ENCODE results near the gene CPA4.
"Not testable (repeated sequence)": the region's sequence is repeated elsewhere in the genome, so short reads cannot be mapped to it uniquely, and the experiment has no call there.

The CPA4 gene

DNA sequence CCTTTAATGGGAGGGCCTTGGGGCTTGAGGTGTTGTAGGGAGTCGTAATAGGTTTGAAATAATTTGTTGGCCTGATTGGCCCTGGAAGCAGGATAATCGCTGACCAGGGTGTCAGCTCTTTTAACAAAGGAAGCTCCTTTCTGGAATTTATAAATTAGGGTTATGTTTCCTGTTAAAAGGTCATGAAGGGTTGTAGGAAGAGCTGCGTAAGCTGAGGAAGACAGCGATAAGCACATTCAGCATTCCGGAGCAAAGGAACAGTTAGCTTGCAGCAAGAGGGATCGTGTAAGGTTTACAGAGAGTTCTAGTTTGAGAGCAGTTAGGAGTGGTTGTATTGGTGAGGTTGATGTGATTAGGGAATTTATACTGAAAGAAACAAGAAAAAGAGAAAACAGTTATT, 21.3 kb downstream of the CPA4 start:
- H3K4me3 ChIP-seq (ENCODE audit: low read length), result no peak overlapping the region
- no peaks in the 10 kb centered on the region for H3K4me1 ChIP-seq (ENCODE audit: control insufficient read depth, insufficient read depth, low read length)
- no peaks in the 10 kb centered on the region for H3K27me3 ChIP-seq (ENCODE audit: control insufficient read depth, insufficient read depth, low read length)
- no peak overlapping the region for H3K9ac ChIP-seq (ENCODE audit: low read length)
- H3K36me3 ChIP-seq (ENCODE audit: control insufficient read depth, insufficient read depth, low read length), result no peaks in the 10 kb centered on the region
- no peak overlapping the region for H3K27ac ChIP-seq (ENCODE audit: low read depth, low read length)

- Histone ChIP-seq H3K27me3 (ENCODE audit: control insufficient read depth, insufficient read depth, low read length) (no peaks in the 10 kb centered on the region), H3K4me3 (ENCODE audit: low read length) (no peak overlapping the region), H3K9ac (ENCODE audit: low read length) (no peak overlapping the region), H3K27ac (ENCODE audit: low read depth, low read length) (no peak overlapping the region), H3K36me3 (ENCODE audit: control insufficient read depth, insufficient read depth, low read length) (no peaks in the 10 kb centered on the region), H3K4me1 (ENCODE audit: control insufficient read depth, insufficient read depth, low read length) (no peaks in the 10 kb centered on the region)
Observed at GRCh38 chr7:130319541-130319940, 26.6 kb downstream of the CPA4 start.

DNA sequence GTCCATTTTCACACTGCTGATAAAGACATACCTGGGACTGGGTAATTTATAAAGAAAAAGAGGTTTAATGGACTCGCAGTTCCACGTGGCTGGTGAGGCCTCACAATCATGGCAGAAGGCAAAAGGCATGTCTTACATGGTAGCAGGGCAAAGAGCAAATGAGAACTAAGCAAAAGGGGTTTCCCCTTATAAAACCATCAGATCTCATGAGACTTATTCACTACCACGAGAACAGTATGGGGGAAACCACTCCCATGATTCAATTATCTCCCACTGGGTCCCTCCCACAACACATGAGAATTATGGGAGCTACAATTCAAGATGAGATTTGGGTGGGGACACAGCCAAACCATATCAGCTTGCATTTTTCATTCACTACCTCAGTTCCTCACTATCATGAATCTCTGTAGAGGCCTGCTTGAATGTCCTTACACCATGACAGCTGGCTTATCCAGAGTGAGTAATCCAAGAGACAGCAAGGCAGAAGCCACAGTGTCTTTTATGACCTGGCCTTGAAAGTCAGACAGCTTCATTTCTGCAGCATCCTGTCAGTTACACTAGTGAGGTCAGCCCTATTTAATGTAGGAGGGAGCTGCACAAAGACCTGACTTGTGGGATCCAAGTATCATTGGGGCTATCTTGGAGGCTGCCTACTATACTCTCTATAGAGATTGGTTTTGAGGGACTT, 28.7 kb downstream of the CPA4 start:
- not testable (repeated sequence) for H3K4me3 ChIP-seq (ENCODE audit: low read length); H3K27ac ChIP-seq (ENCODE audit: low read depth, low read length); H3K36me3 ChIP-seq (ENCODE audit: control insufficient read depth, insufficient read depth, low read length); H3K9ac ChIP-seq (ENCODE audit: low read length); H3K27me3 ChIP-seq (ENCODE audit: control insufficient read depth, insufficient read depth, low read length); H3K4me1 ChIP-seq (ENCODE audit: control insufficient read depth, insufficient read depth, low read length)

GRCh38 chr7:130322615-130323014, 29.7 kb downstream of the CPA4 start:
- no peak overlapping the region for H3K4me3 ChIP-seq (ENCODE audit: low read length)
- H3K4me1 ChIP-seq (ENCODE audit: control insufficient read depth, insufficient read depth, low read length), result no peaks in the 10 kb centered on the region
- no peaks in the 10 kb centered on the region for H3K36me3 ChIP-seq (ENCODE audit: control insufficient read depth, insufficient read depth, low read length)
- H3K9ac ChIP-seq (ENCODE audit: low read length), result no peak overlapping the region
- H3K27me3 ChIP-seq (ENCODE audit: control insufficient read depth, insufficient read depth, low read length), result no peaks in the 10 kb centered on the region
- no peak overlapping the region for H3K27ac ChIP-seq (ENCODE audit: low read depth, low read length)

DNA sequence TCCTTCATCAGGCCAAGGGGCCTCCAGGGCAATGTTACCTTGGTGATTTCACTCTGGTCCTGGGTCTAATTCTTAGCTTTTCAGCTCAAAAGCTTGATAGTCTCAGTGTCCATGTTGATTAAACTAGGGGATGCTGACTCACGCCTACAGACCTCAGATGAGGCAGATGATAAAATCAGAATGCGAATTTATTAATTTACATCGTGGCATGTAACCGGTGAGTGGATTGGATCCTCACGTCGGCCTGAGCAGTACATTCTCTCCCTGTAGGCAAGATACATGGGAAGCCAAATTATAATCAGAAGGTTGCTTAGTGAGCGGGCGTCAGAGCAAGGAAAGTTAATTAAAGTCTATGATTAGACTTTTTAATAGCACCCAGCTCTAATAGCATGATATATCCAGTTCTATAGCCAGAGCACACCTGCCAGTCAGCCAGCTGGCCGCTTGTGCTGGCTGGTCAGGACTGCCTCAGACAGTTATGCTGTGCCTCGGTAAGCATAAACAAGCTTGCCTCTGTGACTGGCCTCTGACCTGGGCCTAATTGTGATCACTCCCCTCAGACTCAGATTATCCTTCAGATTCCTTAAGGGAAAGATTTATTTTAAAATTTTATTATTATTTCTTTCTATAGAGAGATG, 31.5 kb downstream of the CPA4 start:
- Histone ChIP-seq H3K36me3 (ENCODE audit: control insufficient read depth, insufficient read depth, low read length) (no peaks in the 10 kb centered on the region), H3K4me1 (ENCODE audit: control insufficient read depth, insufficient read depth, low read length) (no peaks in the 10 kb centered on the region), H3K27me3 (ENCODE audit: control insufficient read depth, insufficient read depth, low read length) (no peaks in the 10 kb centered on the region), H3K4me3 (ENCODE audit: low read length) (no peak overlapping the region), H3K9ac (ENCODE audit: low read length) (no peak overlapping the region), H3K27ac (ENCODE audit: low read depth, low read length) (no peak overlapping the region)

DNA sequence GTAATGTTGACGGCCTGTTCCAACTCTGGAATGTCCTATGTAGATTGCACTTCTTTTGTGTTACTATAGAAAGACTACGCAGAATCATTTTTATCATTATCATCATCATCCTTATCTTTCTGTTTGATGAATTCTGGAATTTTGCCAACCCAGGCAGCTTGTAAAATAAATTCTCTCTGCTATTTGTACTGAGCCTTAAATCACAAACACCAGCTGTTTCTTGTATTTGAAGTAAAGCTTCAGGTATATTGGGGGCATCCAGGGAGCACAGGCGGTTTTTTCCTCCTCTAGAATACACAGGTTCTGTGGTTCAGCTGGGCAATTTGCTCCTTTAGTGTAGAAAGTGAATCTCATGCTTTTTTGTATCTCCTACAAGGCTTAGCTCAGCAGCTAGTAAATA, 36.7 kb downstream of the CPA4 start:
- peaks cover 2% of the 10 kb centered on the region for H3K4me1 ChIP-seq (ENCODE audit: control insufficient read depth, insufficient read depth, low read length)
- no peaks in the 10 kb centered on the region for H3K27me3 ChIP-seq (ENCODE audit: control insufficient read depth, insufficient read depth, low read length)
- no peak overlapping the region for H3K9ac ChIP-seq (ENCODE audit: low read length)
- no peaks in the 10 kb centered on the region for H3K36me3 ChIP-seq (ENCODE audit: control insufficient read depth, insufficient read depth, low read length)
- no peak overlapping the region for H3K4me3 ChIP-seq (ENCODE audit: low read length)
- no peak overlapping the region for H3K27ac ChIP-seq (ENCODE audit: low read depth, low read length)

DNA sequence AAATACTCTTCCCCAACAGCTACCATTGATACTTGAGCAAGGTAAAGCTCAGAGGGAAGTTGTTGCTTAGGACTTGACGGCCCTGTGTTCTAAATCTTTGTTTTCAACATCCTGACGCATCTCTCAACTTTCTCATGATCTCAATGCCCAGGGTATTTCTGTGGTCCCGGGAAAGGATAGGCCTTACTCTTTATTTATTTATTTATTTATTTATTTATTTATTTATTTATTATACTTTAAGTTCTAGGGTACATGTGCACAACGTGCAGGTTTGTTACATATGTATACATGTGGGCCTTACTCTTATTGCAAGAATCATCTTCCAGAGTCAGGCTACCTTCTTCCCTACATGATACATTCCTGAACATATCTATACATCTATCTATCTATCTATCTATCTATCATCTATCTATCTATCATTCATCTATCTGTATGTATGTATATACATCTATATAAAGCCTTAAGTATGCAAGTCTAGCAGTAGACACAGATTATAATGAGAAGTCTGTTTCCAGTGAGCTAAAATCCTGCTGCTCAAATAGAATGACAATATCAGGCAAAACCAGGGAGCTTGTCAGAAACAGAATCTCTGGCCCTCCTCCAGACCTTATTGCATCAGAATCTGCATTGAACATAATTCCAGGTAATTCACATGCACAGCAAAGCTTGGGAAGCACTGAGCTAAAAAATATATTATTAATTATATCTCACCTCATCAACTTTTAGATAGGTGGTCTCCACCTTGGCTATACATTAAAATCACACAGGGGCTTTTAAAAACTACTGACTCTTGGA, 39.5 kb downstream of the CPA4 start:
- Histone ChIP-seq H3K36me3 (ENCODE audit: control insufficient read depth, insufficient read depth, low read length) (no peaks in the 10 kb centered on the region), H3K27me3 (ENCODE audit: control insufficient read depth, insufficient read depth, low read length) (no peaks in the 10 kb centered on the region), H3K27ac (ENCODE audit: low read depth, low read length) (no peak overlapping the region)

GRCh38 chr7:130333832-130334231, 40.9 kb downstream of the CPA4 start:
- Histone ChIP-seq H3K36me3 (ENCODE audit: control insufficient read depth, insufficient read depth, low read length) (no peaks in the 10 kb centered on the region), H3K4me1 (ENCODE audit: control insufficient read depth, insufficient read depth, low read length) (peaks cover 2% of the 10 kb centered on the region), H3K4me3 (ENCODE audit: low read length) (no peak overlapping the region), H3K9ac (ENCODE audit: low read length) (no peak overlapping the region), H3K27ac (ENCODE audit: low read depth, low read length) (no peak overlapping the region), H3K27me3 (ENCODE audit: control insufficient read depth, insufficient read depth, low read length) (no peaks in the 10 kb centered on the region)

More for the DNA sequence above, 39.5 kb downstream of the CPA4 start:
- Histone ChIP-seq H3K4me3 (ENCODE audit: low read length) (no peak overlapping the region), H3K4me1 (ENCODE audit: control insufficient read depth, insufficient read depth, low read length) (peaks cover 2% of the 10 kb centered on the region), H3K9ac (ENCODE audit: low read length) (no peak overlapping the region)

DNA sequence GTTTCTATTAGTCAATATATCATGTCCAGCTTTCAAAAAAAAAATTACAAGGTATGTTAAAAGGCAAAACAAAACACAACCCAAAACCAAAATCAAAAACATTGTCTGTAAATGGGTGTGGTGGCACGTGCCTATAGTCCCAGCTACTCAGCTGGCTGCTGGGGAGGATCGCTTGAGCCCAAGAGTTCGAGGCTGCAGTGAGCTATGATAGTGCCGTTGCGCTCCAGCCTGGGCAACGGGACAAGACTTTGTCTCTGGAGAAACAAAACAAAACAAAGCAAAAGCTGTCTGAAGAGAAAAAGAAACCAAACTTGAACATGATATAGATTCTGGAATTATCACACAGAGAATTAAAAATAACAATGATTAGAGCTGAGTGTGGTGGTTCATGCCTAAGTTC, 41.3 kb downstream of the CPA4 start:
- Histone ChIP-seq H3K4me3 (ENCODE audit: low read length) (no peak overlapping the region), H3K36me3 (ENCODE audit: control insufficient read depth, insufficient read depth, low read length) (no peaks in the 10 kb centered on the region), H3K9ac (ENCODE audit: low read length) (no peak overlapping the region), H3K27me3 (ENCODE audit: control insufficient read depth, insufficient read depth, low read length) (no peaks in the 10 kb centered on the region), H3K27ac (ENCODE audit: low read depth, low read length) (no peak overlapping the region), H3K4me1 (ENCODE audit: control insufficient read depth, insufficient read depth, low read length) (peaks cover 2% of the 10 kb centered on the region)

GRCh38 chr7:130337410-130337971, 44.5 kb downstream of the CPA4 start:
- Histone ChIP-seq H3K27me3 (ENCODE audit: control insufficient read depth, insufficient read depth, low read length) (no peaks in the 10 kb centered on the region), H3K4me3 (ENCODE audit: low read length) (no peak overlapping the region), H3K36me3 (ENCODE audit: control insufficient read depth, insufficient read depth, low read length) (no peaks in the 10 kb centered on the region), H3K9ac (ENCODE audit: low read length) (no peak overlapping the region), H3K27ac (ENCODE audit: low read depth, low read length) (no peak overlapping the region), H3K4me1 (ENCODE audit: control insufficient read depth, insufficient read depth, low read length) (peaks cover 2% of the 10 kb centered on the region)

- no peak overlapping the region for H3K27ac ChIP-seq (ENCODE audit: low read depth, low read length)
- no peaks in the 10 kb centered on the region for H3K27me3 ChIP-seq (ENCODE audit: control insufficient read depth, insufficient read depth, low read length)
- peaks cover 2% of the 10 kb centered on the region for H3K4me1 ChIP-seq (ENCODE audit: control insufficient read depth, insufficient read depth, low read length)
- H3K9ac ChIP-seq (ENCODE audit: low read length), result no peak overlapping the region
- no peaks in the 10 kb centered on the region for H3K36me3 ChIP-seq (ENCODE audit: control insufficient read depth, insufficient read depth, low read length)
- H3K4me3 ChIP-seq (ENCODE audit: low read length), result no peak overlapping the region
Observed at GRCh38 chr7:130338233-130338632, 45.3 kb downstream of the CPA4 start.

GRCh38 chr7:130341882-130342281, 48.9 kb downstream of the CPA4 start:
- H3K4me3 ChIP-seq (ENCODE audit: low read length), result no peak overlapping the region
- no peak overlapping the region for H3K9ac ChIP-seq (ENCODE audit: low read length)
- no peaks in the 10 kb centered on the region for H3K27me3 ChIP-seq (ENCODE audit: control insufficient read depth, insufficient read depth, low read length)
- no peak overlapping the region for H3K27ac ChIP-seq (ENCODE audit: low read depth, low read length)
- H3K36me3 ChIP-seq (ENCODE audit: control insufficient read depth, insufficient read depth, low read length), result no peaks in the 10 kb centered on the region
- no peaks in the 10 kb centered on the region for H3K4me1 ChIP-seq (ENCODE audit: control insufficient read depth, insufficient read depth, low read length)

Measured in rectal smooth muscle tissue (tissue), 1 donor.